Ishikawa (cell line): ENCODE results near the gene PSMB5.

Experiments used
- CREB1 ChIP-seq: IDR thresholded peaks from 2 replicates; pipeline ENCODE4 v1.6.1; 2012; ENCODE audit warnings: low read depth
- REST ChIP-seq: IDR thresholded peaks from 2 replicates; pipeline ENCODE4 v1.6.1; 2012; ENCODE audit warnings: low read depth, mild to moderate bottlenecking

GRCh38 chr14:22994762-22995275, 39.9 kb downstream of the PSMB5 start:
- TF ChIP-seq REST (no peak), CREB1 (no peak)
